Measurements from ENCODE around the gene SLC35B2.

DNA sequence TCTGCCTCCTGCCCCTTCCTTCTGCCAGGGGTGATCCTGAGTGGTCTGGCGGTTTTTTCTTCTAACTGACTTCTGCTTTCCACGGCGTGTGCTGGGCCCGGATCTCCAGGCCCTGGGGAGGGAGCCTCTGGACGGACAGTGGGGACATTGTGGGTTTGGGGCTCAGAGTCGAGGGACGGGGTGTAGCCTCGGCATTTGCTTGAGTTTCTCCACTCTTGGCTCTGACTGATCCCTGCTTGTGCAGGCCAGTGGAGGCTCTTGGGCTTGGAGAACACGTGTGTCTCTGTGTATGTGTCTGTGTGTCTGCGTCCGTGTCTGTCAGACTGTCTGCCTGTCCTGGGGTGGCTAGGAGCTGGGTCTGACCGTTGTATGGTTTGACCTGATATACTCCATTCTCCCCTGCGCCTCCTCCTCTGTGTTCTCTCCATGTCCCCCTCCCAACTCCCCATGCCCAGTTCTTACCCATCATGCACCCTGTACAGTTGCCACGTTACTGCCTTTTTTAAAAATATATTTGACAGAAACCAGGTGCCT is 23.7 kb downstream of the SLC35B2 start:
- TF ChIP-seq, protein P1, sequence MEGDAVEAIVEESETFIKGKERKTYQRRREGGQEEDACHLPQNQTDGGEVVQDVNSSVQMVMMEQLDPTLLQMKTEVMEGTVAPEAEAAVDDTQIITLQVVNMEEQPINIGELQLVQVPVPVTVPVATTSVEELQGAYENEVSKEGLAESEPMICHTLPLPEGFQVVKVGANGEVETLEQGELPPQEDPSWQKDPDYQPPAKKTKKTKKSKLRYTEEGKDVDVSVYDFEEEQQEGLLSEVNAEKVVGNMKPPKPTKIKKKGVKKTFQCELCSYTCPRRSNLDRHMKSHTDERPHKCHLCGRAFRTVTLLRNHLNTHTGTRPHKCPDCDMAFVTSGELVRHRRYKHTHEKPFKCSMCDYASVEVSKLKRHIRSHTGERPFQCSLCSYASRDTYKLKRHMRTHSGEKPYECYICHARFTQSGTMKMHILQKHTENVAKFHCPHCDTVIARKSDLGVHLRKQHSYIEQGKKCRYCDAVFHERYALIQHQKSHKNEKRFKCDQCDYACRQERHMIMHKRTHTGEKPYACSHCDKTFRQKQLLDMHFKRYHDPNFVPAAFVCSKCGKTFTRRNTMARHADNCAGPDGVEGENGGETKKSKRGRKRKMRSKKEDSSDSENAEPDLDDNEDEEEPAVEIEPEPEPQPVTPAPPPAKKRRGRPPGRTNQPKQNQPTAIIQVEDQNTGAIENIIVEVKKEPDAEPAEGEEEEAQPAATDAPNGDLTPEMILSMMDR (conservative IDR thresholded peaks at IDR 0.05; ENCODE audit: low read depth, low read length) = no peak
- no peak for TF ChIP-seq EZH2 (IDR thresholded peaks at IDR 0.05; ENCODE audit: low read length, unreplicated experiment)
